ENCODE measurements around the gene EMC6. TPM values are rescaled to one million over a fixed set of nuclear protein-coding genes. Genes with fewer than 3 reads are reported as not detected.

EMC6 gene
- total and polyA plus RNA-seq, 2 of the 4 experiments (the other 2 are of a cell fraction): 10.9 to 80.5 TPM

- no peak overlapping the region for H2BK120ac ChIP-seq (ENCODE audit: low read depth, low read length)
- H4K8ac ChIP-seq (ENCODE audit: low read depth in 2 of 2, low read length in 2 of 2): no peak overlapping the region
- intact Hi-C loops (cut with micrococcal nuclease): no loop called here
- peaks cover 21% of the 10 kb centered on the region for H3K9me1 ChIP-seq (ENCODE audit: insufficient read depth, low read length)
- no peak for DNase-seq
- peak overlapping the region; percentile 42 for H2AK9ac ChIP-seq (replicated peaks; ENCODE audit: low read depth, low read length, poor library complexity)
- H3K4me2 ChIP-seq (ENCODE audit: low read depth, low read length): no peak overlapping the region
- no peaks in the 10 kb centered on the region for H3K9me3 ChIP-seq (ENCODE audit: control insufficient read depth, insufficient read depth, low read length)
- no peak overlapping the region for H2BK5ac ChIP-seq (ENCODE audit: low read depth, low read length, poor library complexity, severe bottlenecking)
- H3K18ac ChIP-seq (ENCODE audit: low read depth, low read length): no peak overlapping the region
- no peak overlapping the region for H3K9ac ChIP-seq (ENCODE audit: low read depth, low read length)
- no peak overlapping the region for H2BK15ac ChIP-seq (ENCODE audit: low read depth, low read length)
- peak overlapping the region; percentile 24; the same call in 1 of the 2 replicates for H2AK5ac ChIP-seq (ENCODE audit: low read depth, low read length)
- no peaks in the 10 kb centered on the region for H3K27me3 ChIP-seq (ENCODE audit: control insufficient read depth, insufficient read depth, low read length)
- H4K20me1 ChIP-seq (ENCODE audit: insufficient read depth, low read length): peaks cover 22% of the 10 kb centered on the region
- H3K36me3 ChIP-seq (ENCODE audit: control insufficient read depth, insufficient read depth, low read length): peaks cover 13% of the 10 kb centered on the region; the same call in 1 of the 2 replicates
- H2BK20ac ChIP-seq (ENCODE audit: low read depth, low read length): no peak overlapping the region
- no peak overlapping the region for H4K91ac ChIP-seq (ENCODE audit: insufficient read depth, low read depth, low read length)
- no peak for ATAC-seq (ENCODE audit: low read depth)
- CTCF ChIA-PET: no interaction called here
- H3K14ac ChIP-seq (replicated peaks; ENCODE audit: low read depth, low read length): no peak overlapping the region
- dilution Hi-C loops (cut with HindIII; ENCODE audit: low sequenced_read_pairs, unreplicated experiment): no loop called here
- BruUV-seq (replicated peaks): no TSS peak
- H4K5ac ChIP-seq (ENCODE audit: low read depth, low read length): no peak overlapping the region
- no peak overlapping the region for H3K27ac ChIP-seq (ENCODE audit: insufficient read depth, low read length)
- peak overlapping the region; percentile 1 for H2AFZ ChIP-seq (replicated peaks; ENCODE audit: low read length, poor library complexity)
- peaks cover 0 to 14% of the 10 kb centered on the region in 2 experiments; a peak in 2 of 4 replicates for H3K79me1 ChIP-seq (ENCODE audit: low read depth in 1 of 2, low read length in 2 of 2)
- TF ChIP-seq ELK1 (IDR thresholded peaks at IDR 0.05; ENCODE audit: borderline replicate concordance, low read depth, low read length) (no peak), POLR2A (IDR thresholded peaks at IDR 0.05; ENCODE audit: low read depth, low read length) (no peak), FOS (IDR thresholded peaks at IDR 0.05; ENCODE audit: low read depth, low read length) (no peak), RFX5 (IDR thresholded peaks at IDR 0.05; ENCODE audit: low read depth, low read length) (no peak), SMC3 (IDR thresholded peaks at IDR 0.05; ENCODE audit: low read depth, low read length) (no peak)
- POLR2A ChIA-PET (ENCODE audit: unreplicated experiment): no interaction called here
- in situ Hi-C loops (cut with MboI; ENCODE audit: low sequenced_read_pairs): no loop called here
- 98% methylated on average over 6 of the region's 16 CpGs; no CpG with 5 or more reads in 1 of the 2 experiments for WGBS, 2 experiments (ENCODE audit: extremely low coverage in 2 of 2, insufficient read length in 1 of 2)
- peaks cover 8% of the 10 kb centered on the region for H3K4me1 ChIP-seq (ENCODE audit: control insufficient read depth, insufficient read depth, low read length)
- H3K4me3 ChIP-seq (ENCODE audit: insufficient read depth, low read depth, low read length): no peak overlapping the region
- no peak overlapping the region; the same call in 1 of the 2 replicates for H3K4ac ChIP-seq (ENCODE audit: low read depth, low read length)
- H3K56ac ChIP-seq (ENCODE audit: extremely low read depth, insufficient read depth, low read length): no peak overlapping the region
- H3K23ac ChIP-seq (ENCODE audit: low read depth, low read length): no peak overlapping the region
Observed at GRCh38 chr17:3656755-3657587, 11.6 kb upstream of the EMC6 start.
